Measurements from ENCODE around the gene NF1. TPM values are rescaled to one million over a fixed set of nuclear protein-coding genes. Genes with fewer than 3 reads are reported as not detected.

Gene NF1
- total RNA-seq: 10 to 100 TPM; 61.4 to 81.2 (median 66.6) TPM

GRCh38 chr17:31094600-31095235 is at the start of gene NF1:
Gene NF1, plus strand, starts transcription at chr17:31094977. Its CDS starts 333 bp downstream, at chr17:31095310.
- TF ChIP-seq CTCF (IDR thresholded peaks at IDR 0.05; ENCODE audit: low read depth): no peak

DNA sequence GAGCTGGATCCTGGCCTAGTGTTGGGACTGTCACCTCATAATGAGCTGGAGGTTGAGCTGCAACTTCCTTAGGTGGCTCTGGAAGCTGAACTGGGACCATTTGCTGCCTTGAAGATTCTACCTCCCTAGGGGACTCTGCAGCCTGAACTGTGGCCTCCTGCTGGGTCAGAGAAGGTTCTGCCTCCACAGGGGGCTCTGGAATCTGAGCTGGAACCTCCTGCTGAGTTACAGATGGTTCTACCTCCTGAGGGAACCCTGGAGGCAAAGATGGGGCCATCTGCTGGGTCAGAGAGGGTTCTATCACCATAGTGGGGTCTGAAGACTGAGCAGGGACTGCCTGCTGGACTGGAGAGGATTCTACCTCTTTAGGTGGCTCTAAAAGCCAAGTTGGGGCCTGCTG is 46.6 kb upstream of the NF1 start:
- no peak for TF ChIP-seq CTCF (IDR thresholded peaks at IDR 0.05; ENCODE audit: low read depth)

DNA sequence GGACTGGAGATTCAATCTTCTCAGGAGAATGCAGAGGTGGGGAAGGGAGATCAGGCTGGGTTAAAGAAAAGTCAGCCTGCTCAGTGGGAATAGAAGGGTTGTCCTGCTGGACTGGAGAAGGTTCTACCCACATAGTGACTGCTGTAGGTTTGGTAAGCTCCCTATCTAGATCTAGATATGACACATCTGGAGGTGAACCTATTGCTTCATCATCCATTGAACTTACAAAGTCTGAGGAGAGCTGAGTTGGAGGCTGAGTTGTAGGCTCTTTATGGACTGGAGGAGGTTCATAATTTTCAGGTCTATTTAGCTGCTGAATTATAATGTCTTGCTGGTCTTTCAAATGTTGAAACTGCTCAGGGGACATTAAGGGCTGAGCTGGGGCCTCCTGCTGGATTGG is 46.0 kb upstream of the NF1 start:
- TF ChIP-seq CTCF (IDR thresholded peaks at IDR 0.05; ENCODE audit: low read depth): no peak

GRCh38 chr17:31050948-31051347 is 43.8 kb upstream of the NF1 start:
- no peak for TF ChIP-seq CTCF (IDR thresholded peaks at IDR 0.05; ENCODE audit: low read depth)

DNA sequence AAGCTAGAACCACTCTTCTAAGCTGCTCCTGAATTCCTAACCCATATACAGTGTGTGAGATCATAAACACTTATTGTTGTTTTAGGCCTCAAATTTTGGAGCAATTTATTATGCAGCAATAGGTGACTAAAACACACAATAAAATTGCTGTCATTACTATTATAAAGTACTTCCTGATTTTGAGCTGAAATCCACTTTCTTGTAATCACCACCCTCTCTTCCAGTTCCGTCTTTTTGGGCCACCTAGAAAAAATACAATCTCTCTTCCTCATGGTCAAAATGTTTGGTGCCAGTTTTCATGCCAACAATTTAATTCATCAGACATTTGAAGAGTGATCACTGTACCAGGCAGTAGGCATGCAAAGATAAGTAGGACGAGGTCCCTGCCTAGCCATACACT is 43.3 kb upstream of the NF1 start:
- TF ChIP-seq CTCF (IDR thresholded peaks at IDR 0.05; ENCODE audit: low read depth): no peak

- TF ChIP-seq CTCF (IDR thresholded peaks at IDR 0.05; ENCODE audit: low read depth): no peak
These were observed 42.4 kb upstream of the NF1 start for GRCh38 chr17:31052187-31052889.

- no peak for TF ChIP-seq CTCF (IDR thresholded peaks at IDR 0.05; ENCODE audit: low read depth)
These were observed 41.7 kb upstream of the NF1 start for GRCh38 chr17:31053071-31053470.

Measured in subcutaneous adipose tissue (tissue), 4 donors.